Smooth muscle cell of the brain vasculature (primary cell): ENCODE results near the gene TXNDC5.
A peak's percentile ranks its signal among the peaks of the same experiment; 100 is the strongest.

ENCODE experiments used
- DNase-seq: peaks from one replicate; pipeline ENCODE4 v3.0.0-alpha.2; 2012; ENCODE audit warnings: low read depth, low spot score

The TXNDC5 gene

DNA sequence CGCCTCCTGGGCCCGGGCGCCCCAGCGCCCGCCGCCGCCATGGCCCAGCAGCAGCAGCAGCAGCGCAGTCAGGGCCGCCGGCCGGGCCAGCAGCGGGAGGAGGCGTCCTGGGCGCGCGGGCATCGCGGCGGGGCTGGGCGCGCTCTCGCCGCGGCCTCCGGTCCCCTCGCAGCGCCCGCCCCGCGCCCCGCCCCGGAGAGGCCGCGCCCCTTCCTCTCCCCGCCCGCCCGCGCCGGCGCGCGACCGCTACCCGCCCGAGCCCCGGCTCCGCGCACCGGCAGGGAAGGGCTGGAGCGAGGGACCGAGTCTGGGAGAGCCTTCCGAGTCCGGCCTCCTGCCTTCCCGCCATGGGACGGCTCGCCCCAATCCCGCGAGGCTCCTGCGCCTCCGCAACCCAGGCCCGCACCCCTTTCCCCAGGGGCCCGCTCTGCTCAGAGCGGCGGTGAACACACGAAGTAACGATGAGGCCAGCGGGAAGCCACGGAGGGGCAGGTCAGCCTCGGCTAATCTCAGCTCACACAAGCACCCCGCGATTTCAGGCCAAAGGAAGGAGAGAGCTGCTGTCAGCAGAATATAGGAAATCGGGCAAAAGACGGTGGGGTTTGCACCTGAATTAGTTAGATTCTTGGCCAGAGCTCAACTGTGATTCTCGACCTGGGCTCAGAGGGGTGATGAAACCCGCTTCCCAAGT, at the start of gene TXNDC5:
TXNDC5 (minus strand) TSS at position 135 of the 691 bp plus-strand sequence; CDS start at position 123, 12 bp downstream.
- no peak for DNase-seq

DNA sequence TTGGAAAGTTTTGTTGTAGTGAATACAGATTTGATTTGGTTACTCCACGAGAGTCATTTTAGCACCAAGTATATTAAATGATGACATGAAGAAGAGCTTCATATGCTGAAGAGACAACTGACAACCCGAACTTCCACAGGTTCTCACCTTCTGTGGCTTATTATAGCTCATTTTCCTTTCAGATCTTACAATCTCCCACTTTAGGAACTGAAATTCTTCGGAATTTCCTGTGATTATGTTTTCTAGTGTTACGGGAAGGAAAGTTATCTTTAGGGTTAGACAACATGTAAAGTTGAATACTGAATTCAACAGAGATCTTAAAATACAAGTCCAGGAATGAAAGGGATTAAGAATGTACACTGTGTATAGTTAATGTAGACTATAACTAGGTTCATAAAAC, 49.6 kb upstream of the TXNDC5 start:
- no peak for DNase-seq

DNA sequence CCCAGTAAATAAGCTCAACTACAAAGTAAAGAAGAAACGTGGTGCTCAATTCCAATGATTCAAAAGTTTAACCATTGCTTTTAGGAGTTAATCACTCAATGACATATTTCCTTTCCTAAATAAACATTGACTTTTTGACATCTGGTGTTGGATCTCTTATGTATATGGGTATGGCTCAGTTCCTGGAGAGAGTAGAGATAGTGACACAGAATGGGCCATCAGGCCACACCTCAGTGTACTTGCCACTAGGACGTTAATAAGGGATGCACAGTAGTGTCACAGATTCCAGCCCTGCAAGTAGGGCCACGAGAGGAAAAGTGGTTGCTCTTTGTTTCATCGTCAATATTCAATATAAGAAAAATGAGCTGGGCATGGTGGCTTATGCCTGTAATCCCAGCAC, 48.9 kb upstream of the TXNDC5 start:
- DNase-seq: no peak

DNA sequence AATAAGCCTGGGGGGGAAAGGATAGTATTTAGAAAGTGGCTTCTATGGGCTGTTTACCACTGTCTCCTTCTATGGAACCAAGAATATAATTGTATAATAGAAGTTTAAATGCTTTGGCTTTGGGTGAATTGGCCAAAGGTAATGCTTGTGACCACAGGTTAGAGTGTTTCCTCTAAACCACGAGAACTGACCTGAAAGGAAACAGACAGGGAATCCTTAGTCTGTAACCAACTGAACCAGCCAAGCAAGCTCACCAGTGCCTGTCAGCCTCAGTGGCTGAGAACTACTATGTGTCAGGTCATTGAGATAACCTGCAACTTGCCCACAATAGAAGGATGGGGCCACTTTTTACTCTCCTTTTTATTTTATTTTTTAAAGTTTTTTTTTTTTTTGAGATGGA, 47.9 kb upstream of the TXNDC5 start:
- no peak for DNase-seq

DNA sequence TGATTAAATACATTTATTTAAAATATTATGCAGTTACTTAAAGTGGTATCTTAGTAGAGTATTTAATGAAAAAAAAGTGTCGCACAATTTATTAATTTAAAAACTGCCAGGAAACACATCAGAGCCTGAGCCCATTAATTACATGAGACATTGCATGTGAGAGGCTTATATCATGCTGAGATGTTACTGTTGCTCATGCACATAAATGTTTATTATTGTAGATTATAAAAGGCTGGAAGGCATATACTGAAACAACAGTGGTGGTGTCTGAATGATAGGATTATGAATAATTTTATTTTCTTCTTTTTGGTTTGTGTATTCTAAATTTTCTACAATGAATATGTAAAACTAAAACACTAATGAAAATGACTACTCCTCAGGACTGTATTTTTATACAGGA, 45.7 kb upstream of the TXNDC5 start:
- no peak for DNase-seq

DNA sequence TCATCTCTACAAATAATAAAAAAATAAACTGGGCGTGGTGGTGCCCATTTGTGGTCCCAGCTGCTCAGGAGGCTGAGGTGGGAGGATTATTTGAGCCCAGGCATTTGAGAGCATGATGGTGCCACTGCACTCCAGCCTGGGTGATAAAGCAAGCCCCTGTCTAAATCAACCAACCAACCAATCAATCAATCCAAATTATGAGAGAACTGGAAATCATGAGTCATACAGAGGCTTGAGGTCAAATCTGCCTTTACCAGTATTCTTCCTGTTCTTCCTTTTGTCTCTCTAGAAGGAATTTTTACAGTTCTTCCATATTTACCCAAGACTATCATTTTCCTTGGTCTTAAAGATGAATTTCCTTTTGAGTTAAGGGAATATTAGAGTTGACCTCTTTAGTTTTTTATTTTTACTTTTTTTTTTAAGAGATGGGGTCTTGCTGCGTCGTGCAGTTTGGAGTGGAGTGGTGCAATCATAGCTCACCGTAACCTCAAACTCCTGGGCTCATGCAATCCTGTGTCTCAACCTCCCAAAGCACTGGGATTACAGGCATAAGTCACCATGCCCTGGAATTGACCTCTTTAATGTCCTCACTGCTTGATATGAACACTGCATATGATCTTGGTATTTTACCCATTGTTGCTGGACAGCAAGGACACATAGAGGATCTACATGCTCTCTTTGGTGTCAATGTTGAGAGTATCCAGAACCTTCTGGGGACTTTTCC, 44.1 kb upstream of the TXNDC5 start:
- no peak for DNase-seq

DNA sequence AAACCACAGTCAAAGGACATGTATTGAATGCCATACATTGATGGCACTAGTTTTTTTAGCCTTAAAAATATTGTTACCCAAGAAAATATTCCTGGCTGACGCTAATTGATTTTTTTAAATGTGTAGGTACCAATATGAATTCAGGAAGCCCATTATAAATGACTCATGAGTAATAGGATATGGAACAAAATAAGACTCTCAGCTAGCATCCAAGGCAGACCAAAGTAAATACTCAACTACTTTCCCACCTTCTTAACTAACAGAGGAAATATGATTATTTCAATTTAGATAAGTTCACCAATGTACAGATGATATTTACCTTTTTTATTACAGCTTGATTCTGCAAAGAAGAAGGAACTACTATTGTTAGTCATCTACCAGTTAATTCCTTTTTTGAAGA, 43.2 kb upstream of the TXNDC5 start:
- no peak for DNase-seq

DNA sequence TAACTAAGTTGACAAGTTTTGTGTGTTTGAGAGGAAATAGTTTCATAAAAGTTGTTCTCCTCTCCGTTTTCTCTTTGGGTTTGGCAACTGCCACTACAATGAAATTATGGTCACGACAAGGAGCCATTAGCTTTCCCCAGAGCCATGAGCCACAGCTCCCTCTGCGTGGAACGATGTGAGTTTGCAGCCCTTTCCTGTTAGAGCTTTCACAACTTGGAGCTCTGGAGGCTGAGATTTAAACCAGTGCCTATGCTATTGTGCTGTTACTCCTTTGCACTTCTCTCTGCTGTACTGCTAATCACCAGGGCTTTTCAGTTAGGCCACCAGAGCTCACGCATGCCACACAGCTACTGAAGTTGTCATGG, 29.3 kb upstream of the TXNDC5 start:
- DNase-seq: no peak

DNA sequence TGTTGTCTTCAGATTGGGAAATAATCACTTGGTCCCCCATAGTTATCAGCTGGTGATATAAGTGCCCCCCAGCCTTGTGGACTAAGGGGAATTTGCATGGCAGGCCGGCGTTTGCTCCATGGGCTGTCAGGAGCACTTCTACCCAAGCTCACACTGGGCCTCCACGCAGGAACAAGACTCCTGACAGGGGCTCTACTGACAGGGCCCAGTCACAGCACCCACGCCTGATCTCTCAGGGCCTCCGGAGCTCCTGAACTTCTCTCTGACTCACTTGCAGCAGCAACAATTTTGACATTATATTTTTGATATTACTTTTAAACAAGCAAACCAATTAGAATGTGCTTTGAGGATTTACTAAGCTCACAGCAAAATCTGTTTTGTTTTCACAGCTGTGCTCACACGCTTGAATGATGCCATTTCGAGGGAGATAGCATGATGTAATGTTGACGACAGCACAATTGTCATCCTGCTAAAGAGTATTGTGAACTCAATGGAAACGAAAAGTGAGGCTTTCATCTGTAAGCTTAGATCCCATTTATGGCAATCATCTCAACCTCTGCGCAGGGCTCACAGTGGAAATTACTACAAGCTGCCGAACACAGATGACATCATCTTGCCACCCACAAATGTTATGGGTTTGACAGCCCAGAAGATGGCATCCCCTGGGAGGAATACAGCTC, 28.7 kb upstream of the TXNDC5 start:
- DNase-seq: no peak

DNA sequence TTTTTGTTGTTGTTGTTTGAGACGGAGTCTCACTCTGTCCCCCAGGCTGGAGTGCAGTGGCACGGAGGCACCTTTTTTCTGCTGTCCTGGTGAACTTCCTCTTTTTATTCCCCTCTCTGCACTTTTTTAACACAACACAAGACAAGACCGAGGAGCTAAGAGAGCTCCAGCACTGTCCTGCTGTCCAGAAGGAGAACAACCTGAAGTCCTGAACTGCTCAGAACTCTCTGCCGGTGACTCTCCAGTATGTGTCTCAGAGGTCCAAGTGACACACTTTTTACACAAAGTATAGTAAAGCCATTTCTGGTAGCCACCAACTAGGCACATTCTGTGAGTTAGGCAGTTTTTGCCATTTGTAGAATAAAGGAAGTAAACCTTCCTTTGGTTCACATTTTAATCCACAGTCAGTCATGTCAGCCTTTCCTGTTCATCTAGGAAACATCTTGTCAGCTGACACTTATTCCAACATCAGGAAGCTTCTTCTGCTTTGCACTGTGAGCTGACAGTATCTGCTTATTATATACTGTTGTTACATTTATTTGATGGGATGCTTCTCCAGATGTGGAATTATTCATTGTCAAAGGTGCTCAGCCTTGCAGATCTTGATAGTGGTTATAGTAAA, 28.1 kb upstream of the TXNDC5 start:
- no peak for DNase-seq

DNA sequence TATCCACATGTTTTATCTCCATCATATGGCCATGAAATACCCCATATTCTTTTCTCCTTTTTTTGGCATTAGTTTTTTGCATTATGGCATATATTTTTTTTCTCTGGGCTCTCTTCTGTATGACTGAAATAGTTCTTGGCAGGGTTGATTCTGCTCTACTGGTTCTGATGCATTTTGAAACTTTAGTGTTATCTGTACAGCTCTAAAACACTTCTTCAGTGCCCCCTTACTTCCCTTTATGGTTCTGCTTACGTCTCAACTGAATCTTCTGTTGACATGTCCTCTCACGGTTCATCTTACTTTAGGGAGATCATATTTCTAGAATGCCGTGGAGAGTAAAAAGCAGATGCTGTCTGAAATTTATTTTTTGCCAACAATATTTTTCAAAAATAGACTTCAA, 23.2 kb upstream of the TXNDC5 start:
- DNase-seq: no peak

DNA sequence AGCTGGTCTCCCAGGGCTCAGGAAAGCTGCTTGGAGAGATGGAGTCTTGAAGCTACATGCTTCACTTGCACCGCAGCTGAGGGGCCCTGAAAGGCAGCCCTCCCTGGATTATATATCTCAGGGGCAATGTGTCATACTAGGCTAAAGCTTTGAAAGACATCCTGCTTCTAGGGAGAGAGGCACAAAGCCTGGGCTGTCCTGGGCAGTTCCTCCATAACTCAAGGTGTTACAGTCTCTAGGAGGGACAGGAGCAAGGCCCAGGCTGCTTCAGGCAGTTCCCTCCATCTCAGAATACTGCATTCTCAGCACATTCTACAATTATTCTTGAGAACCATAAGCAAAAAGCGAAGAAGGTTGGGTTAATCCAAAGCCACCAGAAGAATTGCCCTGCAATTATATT, 22.0 kb upstream of the TXNDC5 start:
- no peak for DNase-seq

DNA sequence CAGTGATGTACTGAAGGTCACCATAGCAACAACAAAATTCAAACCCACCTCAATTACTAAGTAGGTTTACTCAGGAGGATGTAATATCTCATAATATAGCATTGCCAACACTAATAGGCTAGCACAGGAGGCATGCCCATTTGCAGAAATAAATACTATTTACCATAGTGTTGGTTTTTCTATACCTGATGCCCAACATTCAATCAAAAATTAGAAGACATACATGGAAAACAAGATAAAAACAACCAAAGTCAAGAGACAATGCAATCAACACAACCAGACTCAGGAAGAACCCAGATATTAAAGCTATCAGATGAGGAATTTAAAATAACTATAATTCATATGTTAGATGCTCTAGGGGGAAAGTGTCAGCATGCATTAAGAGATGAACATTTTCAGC, 14.3 kb upstream of the TXNDC5 start:
- DNase-seq: no peak

DNA sequence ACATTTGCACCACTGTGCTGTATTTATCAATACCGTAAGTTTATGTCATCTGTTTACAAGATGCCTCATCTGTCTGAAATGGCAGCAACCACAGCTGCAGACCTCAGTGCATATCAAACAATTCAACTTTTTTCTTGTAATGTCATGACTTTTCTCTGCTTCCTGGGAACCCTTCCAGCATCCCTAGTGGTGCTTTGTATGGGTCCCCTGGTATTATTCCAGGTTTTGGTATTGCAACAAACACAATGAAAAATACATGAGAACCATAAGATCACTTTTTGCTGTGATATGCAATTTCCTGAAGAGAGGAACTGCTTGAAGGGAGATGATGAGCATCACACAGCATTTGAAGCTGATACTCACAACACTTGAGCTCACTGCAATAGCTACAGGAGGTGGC, 12.0 kb upstream of the TXNDC5 start:
- peak; percentile 72 for DNase-seq

DNA sequence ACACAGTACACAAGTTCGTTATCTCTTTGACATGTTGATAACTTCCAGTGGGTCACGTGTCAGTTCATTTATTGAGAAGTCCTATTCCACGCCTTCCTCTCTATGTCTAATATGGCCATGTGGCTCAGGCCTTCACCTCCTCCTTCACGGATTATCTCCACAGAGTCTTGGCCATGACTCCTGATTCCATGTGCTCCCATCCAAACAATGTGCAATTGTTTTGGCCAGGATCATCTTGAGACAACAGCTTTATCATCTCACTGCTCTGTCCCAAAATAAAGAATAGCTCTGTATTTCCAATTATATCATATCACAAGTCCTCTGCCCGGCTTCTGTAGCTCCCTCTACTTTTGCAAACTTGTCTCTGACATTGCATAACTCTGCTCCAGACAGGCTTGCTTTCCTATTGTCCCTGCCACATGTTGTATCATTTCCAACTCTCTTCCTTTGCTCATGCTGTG, 11.1 kb upstream of the TXNDC5 start:
- no peak for DNase-seq

DNA sequence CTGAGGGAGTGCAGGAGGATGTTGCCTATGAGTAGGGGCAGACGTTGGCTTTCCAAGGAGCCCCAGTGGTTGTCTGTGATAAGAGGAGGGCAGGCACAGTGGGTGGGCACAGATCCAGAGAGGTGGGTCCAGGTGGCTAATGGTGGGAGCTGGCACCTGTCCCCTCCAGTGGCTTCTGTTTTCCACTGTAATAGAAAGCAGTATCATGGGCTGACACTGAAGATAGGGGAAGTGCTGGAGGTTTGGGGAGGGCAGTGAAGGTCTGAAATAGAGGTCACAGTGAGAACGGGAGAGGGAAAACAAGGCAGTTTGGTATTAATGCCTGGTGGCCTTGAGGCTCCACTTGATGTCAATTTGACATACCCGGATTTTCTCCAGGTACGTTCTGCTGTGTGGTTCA, 10.5 kb upstream of the TXNDC5 start:
- DNase-seq: no peak

DNA sequence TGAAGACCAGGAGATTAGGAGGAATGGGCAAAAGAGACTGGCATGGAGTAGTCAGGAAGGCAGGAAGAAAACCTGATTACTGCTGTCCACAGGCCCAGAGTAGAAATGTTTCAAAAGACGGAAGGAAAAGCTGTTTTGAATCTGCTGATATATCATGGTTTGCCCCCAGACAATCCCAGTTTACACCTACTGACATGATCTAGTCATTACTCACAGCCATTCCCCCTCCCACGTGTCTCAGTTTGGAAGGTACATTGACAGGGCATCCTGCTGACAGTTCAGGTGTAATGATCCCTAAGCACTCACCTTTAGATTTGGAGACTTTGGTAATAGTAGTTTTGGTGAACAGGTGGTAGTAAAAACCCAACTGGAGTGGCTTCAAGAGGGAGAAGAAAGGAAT, 9.8 kb upstream of the TXNDC5 start:
- DNase-seq: no peak

DNA sequence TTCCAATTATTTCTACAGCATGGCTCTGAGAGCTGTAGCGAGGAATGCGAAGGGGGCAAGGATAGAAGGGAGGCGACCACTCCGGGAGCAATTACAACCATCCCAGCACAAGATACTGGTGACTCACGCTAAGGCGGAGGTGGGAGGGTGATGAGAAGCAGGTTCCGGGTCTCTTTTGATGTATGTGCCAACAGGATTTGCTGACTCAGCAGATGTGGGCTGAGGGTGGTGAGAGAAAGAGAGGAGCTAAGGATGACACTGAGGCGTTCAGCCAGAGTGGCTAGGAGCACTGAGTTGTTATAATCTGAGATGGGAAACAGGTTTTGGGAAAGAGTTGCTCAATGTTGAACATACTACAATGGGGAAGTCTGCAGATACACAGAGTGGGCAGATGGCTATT, 9.3 kb upstream of the TXNDC5 start:
- no peak for DNase-seq

DNA sequence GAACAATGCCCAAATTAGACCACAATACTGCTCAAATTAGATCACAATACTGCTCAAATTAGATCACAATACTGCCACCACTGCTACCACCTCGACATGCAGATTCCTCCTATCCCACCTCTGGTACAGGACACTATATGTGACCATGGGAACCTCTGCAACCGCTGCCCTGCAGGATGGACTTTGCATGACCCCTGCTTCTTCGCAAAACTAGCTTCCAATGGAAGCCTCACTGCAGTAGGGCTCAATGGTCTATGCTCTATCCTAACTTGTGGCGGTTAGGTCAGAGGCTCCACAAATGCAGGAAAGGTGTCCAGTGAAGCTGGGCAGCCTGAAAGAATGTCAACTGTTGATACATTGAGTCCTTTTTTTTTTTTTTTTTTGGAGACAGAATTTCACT, 7.8 kb upstream of the TXNDC5 start:
- no peak for DNase-seq

DNA sequence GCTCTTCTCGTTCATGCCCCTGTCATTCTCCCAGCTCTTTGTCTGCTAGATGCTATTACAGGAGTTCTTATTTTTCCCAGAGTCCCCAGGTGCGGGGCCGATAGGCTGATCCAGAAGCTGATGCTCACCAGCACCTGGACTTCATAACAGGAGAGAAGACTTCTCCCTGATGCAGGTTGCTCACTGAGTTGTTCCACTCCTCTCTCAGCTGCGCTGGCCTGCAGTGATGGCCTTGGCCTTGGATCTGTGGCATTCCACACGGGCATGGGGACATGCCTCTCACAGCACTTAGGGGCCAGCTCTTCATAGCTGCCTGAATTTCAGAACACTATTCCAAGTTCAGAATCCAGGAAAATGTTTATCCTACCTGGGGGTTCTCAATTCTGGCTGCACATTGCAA, 7.1 kb upstream of the TXNDC5 start:
- DNase-seq: no peak

DNA sequence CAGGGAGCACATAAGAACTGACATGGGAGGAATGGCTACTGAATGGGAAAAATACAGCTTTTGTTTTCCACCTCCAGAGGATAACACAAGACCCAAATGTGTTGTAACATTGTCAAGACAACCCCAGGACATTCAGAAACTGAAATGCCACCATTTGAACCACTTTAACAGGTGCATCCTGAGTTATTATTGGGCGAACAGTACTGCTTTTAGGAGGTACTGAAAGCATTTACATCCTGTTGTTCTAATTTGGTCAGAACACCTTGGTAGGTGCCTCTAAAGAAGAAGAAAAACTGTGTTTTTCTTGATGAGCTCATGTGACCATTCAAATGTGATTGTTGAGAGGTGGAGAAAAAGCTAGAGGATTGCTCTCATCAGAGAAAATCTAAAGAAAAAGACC, 6.4 kb upstream of the TXNDC5 start:
- no peak for DNase-seq

DNA sequence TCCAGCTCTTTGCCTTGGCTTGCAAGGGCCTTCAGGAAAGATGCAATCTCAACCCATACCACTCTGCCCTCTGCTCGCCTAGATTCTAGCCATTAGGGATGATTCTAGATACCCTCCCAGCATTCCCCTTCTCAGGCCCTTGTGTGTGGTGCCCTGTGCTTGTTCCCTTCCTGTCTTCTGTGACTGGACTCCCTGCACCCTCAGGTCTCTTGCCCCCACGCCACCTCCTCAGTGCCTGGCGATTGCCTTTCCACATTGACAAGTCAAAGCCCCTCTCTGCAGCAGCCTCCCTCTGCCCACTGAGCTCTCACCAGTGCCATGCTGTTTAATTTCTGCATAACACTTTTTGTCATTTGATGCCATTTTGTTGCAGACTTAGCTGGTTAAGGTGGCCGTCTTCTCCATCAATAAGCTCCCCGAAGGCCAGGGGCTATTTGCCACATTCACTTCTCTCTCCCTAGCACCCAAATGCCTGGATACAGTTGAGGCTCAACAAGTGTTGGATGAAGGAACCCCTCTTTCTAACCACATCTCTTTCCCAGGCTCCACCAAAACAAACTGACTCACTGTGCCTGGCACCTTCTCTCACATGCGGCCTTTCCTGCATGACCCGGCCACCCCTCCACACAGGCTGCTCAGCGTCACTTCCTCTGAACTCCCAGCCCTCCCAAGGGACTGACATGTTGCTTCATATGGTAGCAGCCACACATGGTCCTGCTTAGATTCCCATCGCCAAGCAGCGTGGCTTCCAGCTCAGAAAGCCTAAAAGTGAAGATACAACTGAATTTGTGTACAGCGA, 4.6 kb upstream of the TXNDC5 start:
- DNase-seq: peak; percentile 59
